ENCODE data around the gene GTF2IRD1. TPM values are rescaled to one million over a fixed set of nuclear protein-coding genes. Genes with fewer than 3 reads are reported as not detected.

GTF2IRD1 gene
- total RNA-seq, 1 experiment from 2014 or later = 34.3 TPM

DNA sequence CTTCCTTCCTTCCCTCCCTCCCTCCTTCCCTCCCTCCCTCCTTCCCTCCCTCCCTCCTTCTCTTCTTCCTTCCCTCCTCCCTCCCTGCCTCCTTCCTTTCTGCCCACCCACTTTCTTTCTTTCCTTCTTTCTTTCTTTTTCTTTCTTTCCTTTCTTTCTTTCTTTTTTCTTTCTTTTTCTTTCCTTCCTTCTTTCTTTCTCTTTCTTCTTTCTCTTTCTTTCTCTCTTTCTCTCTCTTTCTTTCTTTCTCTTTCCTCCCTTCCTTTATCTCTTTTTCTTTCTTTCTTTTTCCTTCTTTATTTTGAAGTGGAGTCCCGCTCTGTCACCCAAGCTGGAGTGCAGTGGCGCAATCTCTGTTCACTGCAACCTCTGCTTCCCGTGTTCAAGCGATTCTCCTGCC is 33.7 kb upstream of the GTF2IRD1 start:
- no peak overlapping the region for H3K23ac ChIP-seq (ENCODE audit: insufficient read length, low read depth, low read length)
- DNase-seq = no peak
- no peak overlapping the region for H2BK5ac ChIP-seq (ENCODE audit: insufficient read length, low read length)

More for the DNA sequence above, 33.7 kb upstream of the GTF2IRD1 start:
- no peak overlapping the region for H4K8ac ChIP-seq (replicated peaks; ENCODE audit: insufficient read length, low read depth, low read length)
- H3K4ac ChIP-seq (ENCODE audit: low read depth, low read length) = no peak overlapping the region
- H3K4me1 ChIP-seq (ENCODE audit: insufficient read depth, low read length) = no peaks in the 10 kb centered on the region
- no peak overlapping the region for H2BK12ac ChIP-seq (ENCODE audit: insufficient read length, low read depth, low read length)
- H3K56ac ChIP-seq (ENCODE audit: insufficient read length, low read depth, low read length) = no peak overlapping the region
- H2BK15ac ChIP-seq (ENCODE audit: low read depth, low read length) = no peak overlapping the region
- Mint-ChIP-seq H3K9me3 (no peaks in the 10 kb centered on the region; a peak in 3 of 5 replicates), H3K27ac (no peak overlapping the region; a peak in 1 of 7 replicates), H3K36me3 (ENCODE audit: insufficient read depth in 1 of 3, low read depth in 3 of 3) (peaks cover 0 to 1% (median 0%) of the 10 kb centered on the region in 3 experiments; a peak in 1 of 7 replicates), H3K4me3 (no peak overlapping the region), H3K27me3 (ENCODE audit: low read depth) (no peaks in the 10 kb centered on the region), H3K4me1 (peaks cover 0 to 2% of the 10 kb centered on the region in 2 experiments; a peak in 1 of 4 replicates)
- H2BK20ac ChIP-seq (ENCODE audit: low read depth, low read length, poor library complexity, severe bottlenecking) = no peak overlapping the region
- no peak overlapping the region for H2BK120ac ChIP-seq (ENCODE audit: low read depth, low read length, poor library complexity, severe bottlenecking)
- H3K18ac ChIP-seq (ENCODE audit: insufficient read length, low read depth, low read length) = no peak overlapping the region
- no peak overlapping the region for H3K4me2 ChIP-seq (ENCODE audit: insufficient read depth, insufficient read length, low read length)
- no peaks in the 10 kb centered on the region for H3K79me2 ChIP-seq (ENCODE audit: insufficient read depth, low read length)
- no peak overlapping the region for H2AFZ ChIP-seq (ENCODE audit: low read length)
- H3T11ph ChIP-seq (ENCODE audit: low read length) = no peak overlapping the region
- no peaks in the 10 kb centered on the region for H3K23me2 ChIP-seq (ENCODE audit: insufficient read length, low read depth, low read length, poor library complexity, severe bottlenecking)
- H3K14ac ChIP-seq (ENCODE audit: insufficient read depth, low read length) = no peak overlapping the region
- no peaks in the 10 kb centered on the region for H3K9me3 ChIP-seq (ENCODE audit: control insufficient read depth, low read depth, low read length)
- H3K79me1 ChIP-seq (ENCODE audit: insufficient read depth, low read depth, low read length, poor library complexity, severe bottlenecking) = no peaks in the 10 kb centered on the region
- TF ChIP-seq, protein P1, sequence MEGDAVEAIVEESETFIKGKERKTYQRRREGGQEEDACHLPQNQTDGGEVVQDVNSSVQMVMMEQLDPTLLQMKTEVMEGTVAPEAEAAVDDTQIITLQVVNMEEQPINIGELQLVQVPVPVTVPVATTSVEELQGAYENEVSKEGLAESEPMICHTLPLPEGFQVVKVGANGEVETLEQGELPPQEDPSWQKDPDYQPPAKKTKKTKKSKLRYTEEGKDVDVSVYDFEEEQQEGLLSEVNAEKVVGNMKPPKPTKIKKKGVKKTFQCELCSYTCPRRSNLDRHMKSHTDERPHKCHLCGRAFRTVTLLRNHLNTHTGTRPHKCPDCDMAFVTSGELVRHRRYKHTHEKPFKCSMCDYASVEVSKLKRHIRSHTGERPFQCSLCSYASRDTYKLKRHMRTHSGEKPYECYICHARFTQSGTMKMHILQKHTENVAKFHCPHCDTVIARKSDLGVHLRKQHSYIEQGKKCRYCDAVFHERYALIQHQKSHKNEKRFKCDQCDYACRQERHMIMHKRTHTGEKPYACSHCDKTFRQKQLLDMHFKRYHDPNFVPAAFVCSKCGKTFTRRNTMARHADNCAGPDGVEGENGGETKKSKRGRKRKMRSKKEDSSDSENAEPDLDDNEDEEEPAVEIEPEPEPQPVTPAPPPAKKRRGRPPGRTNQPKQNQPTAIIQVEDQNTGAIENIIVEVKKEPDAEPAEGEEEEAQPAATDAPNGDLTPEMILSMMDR (conservative IDR thresholded peaks at IDR 0.05) = no peak
- no peak overlapping the region for H3K27ac ChIP-seq (ENCODE audit: insufficient read length, low read depth, low read length)
- no peak overlapping the region for H2AK5ac ChIP-seq (ENCODE audit: insufficient read length, low read length)
- no peak overlapping the region for H4K5ac ChIP-seq (ENCODE audit: insufficient read length, low read depth, low read length)
- H4K91ac ChIP-seq (ENCODE audit: insufficient read length, low read depth, low read length) = no peak overlapping the region
- no CpG with 5 or more reads among the region's 4 CpGs for WGBS (ENCODE audit: extremely low coverage, insufficient read length, low lambda C conversion rate)
- no peak overlapping the region for H3K9ac ChIP-seq (ENCODE audit: extremely low read depth, insufficient read length, low read length)
- no peaks in the 10 kb centered on the region for H4K20me1 ChIP-seq (ENCODE audit: control insufficient read depth, insufficient read depth, insufficient read length)
- H3K27me3 ChIP-seq (ENCODE audit: insufficient read depth, low read length) = no peaks in the 10 kb centered on the region

All from H9 (cell line).